Colonic mucosa (tissue), 4 donors: Measurements from ENCODE around the gene NRCAM. TPM values are rescaled to one million over a fixed set of nuclear protein-coding genes. Genes with fewer than 3 reads are reported as not detected.

Experiments used
- DNase-seq: peaks from one replicate; pipeline ENCODE4 v3.0.0-alpha.2; 2020
- H3K27ac ChIP-seq: fragments of 200-600 bp; one replicate; pipeline ENCODE4 v1.8.0; 2021
- H3K27me3 ChIP-seq: fragments of 200-600 bp; one replicate; pipeline ENCODE4 v1.8.0; 2021
- H3K36me3 ChIP-seq: fragments of 200-600 bp; one replicate; pipeline ENCODE4 v1.8.0; 2021
- H3K4me1 ChIP-seq: fragments of 200-600 bp; one replicate; pipeline ENCODE4 v1.8.0; 2021; ENCODE audit warnings: mild to moderate bottlenecking
- H3K4me3 ChIP-seq: fragments of 200-600 bp; one replicate; pipeline ENCODE4 v1.8.0; 2021
- H3K9ac ChIP-seq, 2 donors: one replicate each; pipeline ENCODE4 v1.7.0; 2013; ENCODE audit warnings: control low read depth in 2 of 2, low read depth in 2 of 2, low read length in 2 of 2
- H3K9me3 ChIP-seq: fragments of 200-600 bp; one replicate; pipeline ENCODE4 v1.8.0; 2021
- intact Hi-C: fragments of 100-400 bp; cut with DNase I; formaldehyde crosslinking; loops from one replicate; pipeline ENCODE4 v1.14.1; 2022
- total RNA-seq, 2 donors: library from RNA; stranded (reverse); fragmentation: NEBNext Ultra II Directional in 1 of 2; extraction: Animal tissue kit (Norgen Biotek cat#: 25700) in 1 of 2; gene quantifications; one replicate each; pipeline ENCODE4 v1.2.1, GENCODE V29; 2021
- TF ChIP-seq, protein P1 (sequence below): fragments of 200-600 bp; IDR thresholded peaks from one replicate; pipeline ENCODE4 v1.8.0; 2022; ENCODE audit warnings: antibody characterized with exemption, mild to moderate bottlenecking
- donor health status: healthy.
- donor health status: DM: no; HTN: no; CAD: no.
- donor health status: DM: no; HTN: no; CAD: no.

The NRCAM gene
- total RNA-seq, 2 donors from 2014 or later: 0.42 to 1.1 TPM

DNA sequence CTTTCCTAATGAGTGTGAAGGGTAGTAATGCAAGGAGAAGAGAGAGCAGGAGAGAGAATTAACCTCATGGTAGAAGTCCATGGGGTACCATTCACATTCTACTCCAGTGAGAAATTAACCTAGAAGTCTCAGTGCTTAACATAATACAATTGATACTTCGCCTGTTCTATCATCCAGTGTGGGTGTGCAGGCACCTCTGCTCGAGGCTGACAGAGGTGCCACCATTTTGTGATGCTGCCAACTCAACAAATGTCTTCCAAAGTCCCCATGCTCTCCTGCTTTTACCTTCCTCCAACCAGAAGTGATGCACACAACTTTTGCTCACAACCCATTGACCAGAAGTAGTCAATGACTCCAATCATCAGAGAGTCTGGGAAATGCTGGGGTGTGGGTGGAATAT is 207.8 kb downstream of the NRCAM start:
- intact Hi-C loops: no loop called here
- no peaks in the 10 kb centered on the region for H3K4me1 ChIP-seq

GRCh38 chr7:108247614-108248013 is 208.6 kb downstream of the NRCAM start:
- H3K27ac ChIP-seq: no peak overlapping the region
- no peaks in the 10 kb centered on the region for H3K27me3 ChIP-seq
- H3K9me3 ChIP-seq: no peaks in the 10 kb centered on the region
- H3K36me3 ChIP-seq: no peaks in the 10 kb centered on the region
- no peak for DNase-seq
- intact Hi-C loops: no loop called here
- TF ChIP-seq, protein P1, sequence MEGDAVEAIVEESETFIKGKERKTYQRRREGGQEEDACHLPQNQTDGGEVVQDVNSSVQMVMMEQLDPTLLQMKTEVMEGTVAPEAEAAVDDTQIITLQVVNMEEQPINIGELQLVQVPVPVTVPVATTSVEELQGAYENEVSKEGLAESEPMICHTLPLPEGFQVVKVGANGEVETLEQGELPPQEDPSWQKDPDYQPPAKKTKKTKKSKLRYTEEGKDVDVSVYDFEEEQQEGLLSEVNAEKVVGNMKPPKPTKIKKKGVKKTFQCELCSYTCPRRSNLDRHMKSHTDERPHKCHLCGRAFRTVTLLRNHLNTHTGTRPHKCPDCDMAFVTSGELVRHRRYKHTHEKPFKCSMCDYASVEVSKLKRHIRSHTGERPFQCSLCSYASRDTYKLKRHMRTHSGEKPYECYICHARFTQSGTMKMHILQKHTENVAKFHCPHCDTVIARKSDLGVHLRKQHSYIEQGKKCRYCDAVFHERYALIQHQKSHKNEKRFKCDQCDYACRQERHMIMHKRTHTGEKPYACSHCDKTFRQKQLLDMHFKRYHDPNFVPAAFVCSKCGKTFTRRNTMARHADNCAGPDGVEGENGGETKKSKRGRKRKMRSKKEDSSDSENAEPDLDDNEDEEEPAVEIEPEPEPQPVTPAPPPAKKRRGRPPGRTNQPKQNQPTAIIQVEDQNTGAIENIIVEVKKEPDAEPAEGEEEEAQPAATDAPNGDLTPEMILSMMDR: no peak
- no peaks in the 10 kb centered on the region for H3K4me1 ChIP-seq
- no peak overlapping the region for H3K9ac ChIP-seq
- no peak overlapping the region for H3K4me3 ChIP-seq

More for the DNA sequence above, 207.8 kb downstream of the NRCAM start:
- no peak for DNase-seq
- Histone ChIP-seq H3K4me3 (no peak overlapping the region), H3K36me3 (no peaks in the 10 kb centered on the region), H3K9ac (no peak overlapping the region), H3K27me3 (no peaks in the 10 kb centered on the region), H3K27ac (no peak overlapping the region), H3K9me3 (no peaks in the 10 kb centered on the region)
- TF ChIP-seq, protein P1: no peak

- H3K9ac ChIP-seq: no peak overlapping the region
- DNase-seq: no peak
Observed at GRCh38 chr7:108246227-108246837, 209.9 kb downstream of the NRCAM start.

GRCh38 chr7:108245523-108246226 is 210.6 kb downstream of the NRCAM start:
- intact Hi-C loops: no loop called here
- H3K27me3 ChIP-seq: no peaks in the 10 kb centered on the region
- DNase-seq: no peak
- no peak overlapping the region for H3K4me3 ChIP-seq
- H3K36me3 ChIP-seq: no peaks in the 10 kb centered on the region
- TF ChIP-seq, protein P1: no peak
- no peak overlapping the region for H3K9ac ChIP-seq
- no peak overlapping the region for H3K27ac ChIP-seq
- no peaks in the 10 kb centered on the region for H3K9me3 ChIP-seq
- no peaks in the 10 kb centered on the region for H3K4me1 ChIP-seq

More at GRCh38 chr7:108246227-108246837, 209.9 kb downstream of the NRCAM start:
- Histone ChIP-seq H3K4me1 (no peaks in the 10 kb centered on the region), H3K9me3 (no peaks in the 10 kb centered on the region), H3K27ac (no peak overlapping the region), H3K27me3 (no peaks in the 10 kb centered on the region), H3K36me3 (no peaks in the 10 kb centered on the region), H3K4me3 (no peak overlapping the region)
- intact Hi-C loops: no loop called here
- TF ChIP-seq, protein P1: no peak

- intact Hi-C loops: no loop called here
- Histone ChIP-seq H3K27ac (no peak overlapping the region), H3K9me3 (no peaks in the 10 kb centered on the region), H3K36me3 (no peaks in the 10 kb centered on the region), H3K4me3 (no peak overlapping the region), H3K27me3 (no peaks in the 10 kb centered on the region), H3K4me1 (no peaks in the 10 kb centered on the region), H3K9ac (no peak overlapping the region)
- TF ChIP-seq, protein P1: no peak
- no peak for DNase-seq
Observed at GRCh38 chr7:108244110-108244509, 212.1 kb downstream of the NRCAM start.
